IPS-20b (cell line): ENCODE measurements around the gene RNF34.

Experiments used
- H3K27ac ChIP-seq: one replicate; pipeline ENCODE4 v1.5.1; 2013; ENCODE audit warnings: low read length
- H3K27me3 ChIP-seq: 2 replicates; pipeline ENCODE4 v1.6.1; 2013; ENCODE audit warnings: mild to moderate bottlenecking, low read length, inconsistent platforms; ENCODE audit not compliant: insufficient read depth
- H3K36me3 ChIP-seq: 2 replicates; pipeline ENCODE4 v1.6.1; 2013; ENCODE audit warnings: low read depth, mild to moderate bottlenecking, inconsistent platforms, low read length, moderate library complexity; ENCODE audit not compliant: insufficient read depth
- H3K4me1 ChIP-seq: 2 replicates; pipeline ENCODE4 v1.6.1; 2013; ENCODE audit warnings: mild to moderate bottlenecking, control low read depth, inconsistent platforms, low read length, moderate library complexity; ENCODE audit not compliant: insufficient read depth
- H3K4me3 ChIP-seq: 2 replicates; pipeline ENCODE4 v1.5.1; 2013; ENCODE audit warnings: mild to moderate bottlenecking, low read length, inconsistent platforms
- H3K9ac ChIP-seq: 2 replicates; pipeline ENCODE4 v1.6.1; 2013; ENCODE audit warnings: low read depth, mild to moderate bottlenecking, inconsistent platforms, low read length, moderate library complexity
- H3K9me3 ChIP-seq: 2 replicates; pipeline ENCODE4 v1.6.1; 2013; ENCODE audit warnings: mild to moderate bottlenecking, low read depth, low read length, inconsistent platforms; ENCODE audit not compliant: insufficient read depth

The RNF34 gene

DNA sequence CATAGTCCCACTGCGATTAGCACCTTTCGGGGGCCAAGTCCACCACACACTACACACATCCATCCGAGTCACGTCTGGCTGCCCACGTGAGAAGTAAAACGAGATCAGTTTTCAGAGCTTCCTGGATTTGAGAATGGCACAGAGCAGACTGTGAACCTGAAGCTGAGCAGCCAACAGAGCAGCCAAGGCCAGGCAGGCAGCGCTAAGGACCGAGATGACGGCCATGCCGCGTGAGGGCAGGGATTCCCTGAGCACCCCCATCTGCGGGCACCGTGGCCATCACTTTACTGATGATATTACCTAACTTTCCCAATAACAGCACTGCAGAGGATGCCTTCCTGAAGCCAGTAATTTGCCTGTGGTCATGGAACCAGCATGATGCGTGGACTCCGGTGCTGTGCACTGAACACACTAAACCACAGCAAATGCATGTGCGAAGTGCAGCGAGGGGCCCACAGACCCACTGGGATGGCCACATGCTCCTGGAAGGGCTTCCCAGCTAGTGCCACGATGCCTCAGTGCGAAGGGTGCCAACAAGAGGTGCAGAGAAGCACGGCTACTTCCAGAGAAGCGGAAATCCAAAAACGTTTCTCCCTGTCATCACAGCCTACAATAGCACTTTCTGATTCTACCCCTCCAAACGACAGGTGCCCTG is 56.0 kb downstream of the RNF34 start:
- no peaks in the 10 kb centered on the region for H3K27me3 ChIP-seq
- H3K4me3 ChIP-seq: no peak overlapping the region
- H3K9me3 ChIP-seq: no peaks in the 10 kb centered on the region
- H3K36me3 ChIP-seq: peaks cover 27% of the 10 kb centered on the region
- no peaks in the 10 kb centered on the region for H3K4me1 ChIP-seq
- no peak overlapping the region for H3K9ac ChIP-seq
- H3K27ac ChIP-seq: no peak overlapping the region

DNA sequence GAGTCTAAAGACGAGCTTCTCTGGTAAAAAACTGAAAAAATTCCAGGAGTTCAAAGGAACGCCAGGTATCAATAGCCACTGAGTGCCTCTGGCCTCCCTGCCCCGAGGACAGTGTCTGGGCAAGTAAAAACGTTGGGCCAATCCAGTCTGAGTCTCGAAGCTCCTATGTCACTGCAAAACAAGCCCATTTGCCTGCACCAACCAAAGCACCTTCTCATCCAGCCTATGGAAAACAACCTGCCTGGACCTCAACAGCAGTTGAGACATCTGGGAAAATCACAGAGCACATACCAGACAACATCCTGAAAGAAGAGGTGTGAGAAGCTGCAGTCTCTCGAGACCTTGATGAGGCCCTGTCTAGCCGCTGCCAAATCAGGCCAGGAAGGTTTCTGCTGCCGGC is 56.6 kb downstream of the RNF34 start:
- no peak overlapping the region for H3K27ac ChIP-seq
- no peaks in the 10 kb centered on the region for H3K9me3 ChIP-seq
- H3K9ac ChIP-seq: no peak overlapping the region
- H3K4me3 ChIP-seq: no peak overlapping the region
- H3K27me3 ChIP-seq: no peaks in the 10 kb centered on the region
- peaks cover 21% of the 10 kb centered on the region; the same call in 1 of the 2 replicates for H3K36me3 ChIP-seq
- no peaks in the 10 kb centered on the region for H3K4me1 ChIP-seq

DNA sequence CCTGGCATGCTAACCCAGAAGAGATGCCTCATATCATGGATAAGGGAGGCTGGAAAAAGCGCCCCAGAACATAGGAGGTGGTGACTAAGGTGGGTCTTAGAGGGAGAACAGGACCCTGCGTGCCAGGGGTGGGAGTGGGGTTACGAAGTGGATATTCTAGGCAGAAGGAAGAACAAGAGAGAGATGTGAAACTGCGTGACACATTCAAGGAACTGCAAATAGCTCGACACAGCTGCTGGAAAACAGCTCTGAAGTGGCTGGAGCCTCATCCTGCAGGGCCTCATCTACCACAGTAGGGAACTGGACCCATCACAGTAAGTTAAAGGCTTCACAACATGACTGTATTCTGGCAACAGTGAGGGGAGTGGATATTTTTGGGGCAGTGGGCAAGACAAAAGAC is 61.1 kb downstream of the RNF34 start:
- H3K27me3 ChIP-seq: peaks cover 6% of the 10 kb centered on the region; the same call in 1 of the 2 replicates
- H3K27ac ChIP-seq: no peak overlapping the region
- H3K36me3 ChIP-seq: 0 out of 2 replicates have a peak, but pooled peaks cover 3% of the 10 kb centered on the region
- no peaks in the 10 kb centered on the region for H3K9me3 ChIP-seq
- H3K9ac ChIP-seq: no peak overlapping the region
- H3K4me3 ChIP-seq: no peak overlapping the region
- no peaks in the 10 kb centered on the region for H3K4me1 ChIP-seq

GRCh38 chr12:121464331-121464730 is 64.4 kb downstream of the RNF34 start:
- Histone ChIP-seq H3K36me3 (0 out of 2 replicates have a peak, but pooled peaks cover 3% of the 10 kb centered on the region), H3K27ac (no peak overlapping the region), H3K4me3 (no peak overlapping the region), H3K9me3 (no peaks in the 10 kb centered on the region), H3K9ac (no peak overlapping the region), H3K27me3 (peaks cover 9% of the 10 kb centered on the region; the same call in 1 of the 2 replicates), H3K4me1 (peaks cover 2% of the 10 kb centered on the region; the same call in 1 of the 2 replicates)

- peak overlapping the region; percentile 71; the same call in 1 of the 2 replicates for H3K9ac ChIP-seq
- H3K27ac ChIP-seq: no peak overlapping the region
- peaks cover 2% of the 10 kb centered on the region; the same call in 1 of the 2 replicates for H3K4me1 ChIP-seq
These were observed 66.2 kb downstream of the RNF34 start for GRCh38 chr12:121465921-121466793.

GRCh38 chr12:121466794-121467637 is 67.1 kb downstream of the RNF34 start:
- no peaks in the 10 kb centered on the region for H3K36me3 ChIP-seq
- peak overlapping the region; percentile 68; the same call in 1 of the 2 replicates for H3K4me3 ChIP-seq
- H3K9ac ChIP-seq: peak overlapping the region; percentile 67; the same call in 1 of the 2 replicates
- peaks cover 9% of the 10 kb centered on the region; the same call in 1 of the 2 replicates for H3K27me3 ChIP-seq
- peaks cover 2% of the 10 kb centered on the region; the same call in 1 of the 2 replicates for H3K4me1 ChIP-seq
- H3K9me3 ChIP-seq: no peaks in the 10 kb centered on the region
- no peak overlapping the region for H3K27ac ChIP-seq

More at GRCh38 chr12:121465921-121466793, 66.2 kb downstream of the RNF34 start:
- Histone ChIP-seq H3K36me3 (no peaks in the 10 kb centered on the region), H3K4me3 (peak overlapping the region; percentile 77), H3K27me3 (peaks cover 9% of the 10 kb centered on the region; the same call in 1 of the 2 replicates), H3K9me3 (no peaks in the 10 kb centered on the region)

DNA sequence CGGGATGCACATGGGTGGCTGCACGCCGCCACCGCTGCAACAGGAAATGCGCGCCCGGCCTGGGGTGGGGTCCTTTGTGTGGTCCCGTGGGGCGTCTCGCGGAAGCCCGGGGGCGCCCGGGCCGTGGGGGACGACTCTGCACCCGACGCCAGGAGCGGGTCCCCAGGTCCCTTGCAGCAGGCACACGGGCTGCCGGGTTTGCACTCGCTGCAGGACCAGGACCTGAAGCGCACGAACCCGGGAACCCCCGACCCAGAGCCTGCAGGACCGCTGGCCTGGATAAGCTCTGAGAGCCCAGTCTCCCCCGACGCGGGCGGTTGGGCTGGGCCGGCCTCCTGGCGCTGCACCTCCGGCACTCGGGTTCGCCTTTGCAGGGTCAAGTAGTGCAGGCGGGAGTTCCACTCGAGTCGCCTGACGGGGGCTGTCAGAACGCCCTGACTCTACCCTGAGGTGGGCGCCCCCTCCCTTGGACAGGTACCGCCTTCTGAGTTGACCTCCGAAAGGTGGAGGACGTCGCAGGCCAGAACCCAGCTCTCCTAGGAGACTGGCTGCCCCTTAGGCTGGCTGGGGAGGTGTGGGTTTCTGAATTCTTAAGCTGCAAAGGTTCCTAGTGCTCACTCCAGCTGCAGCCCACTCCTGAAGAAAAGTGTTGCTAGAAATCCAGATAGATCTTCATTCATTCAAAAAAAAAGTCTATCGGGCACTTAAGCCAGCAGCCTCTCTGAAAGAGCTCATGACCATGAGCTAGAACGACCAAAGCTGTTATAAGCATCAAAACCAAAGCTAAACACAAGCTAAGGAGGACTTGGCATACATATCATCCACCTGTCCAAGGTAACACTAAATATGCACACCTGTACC is 68.0 kb downstream of the RNF34 start:
- H3K4me3 ChIP-seq: peak overlapping the region; percentile 68
- peak overlapping the region; percentile 67 for H3K9ac ChIP-seq
- no peaks in the 10 kb centered on the region for H3K9me3 ChIP-seq
- peaks cover 2% of the 10 kb centered on the region; the same call in 1 of the 2 replicates for H3K4me1 ChIP-seq
- H3K27me3 ChIP-seq: peaks cover 9% of the 10 kb centered on the region; the same call in 1 of the 2 replicates
- no peak overlapping the region for H3K27ac ChIP-seq
- H3K36me3 ChIP-seq: no peaks in the 10 kb centered on the region

- peaks cover 9% of the 10 kb centered on the region; the same call in 1 of the 2 replicates for H3K27me3 ChIP-seq
- H3K4me3 ChIP-seq: peak overlapping the region; percentile 68
- H3K4me1 ChIP-seq: peaks cover 2% of the 10 kb centered on the region; the same call in 1 of the 2 replicates
- no peak overlapping the region for H3K27ac ChIP-seq
- peak overlapping the region; percentile 67; the same call in 1 of the 2 replicates for H3K9ac ChIP-seq
- no peaks in the 10 kb centered on the region for H3K9me3 ChIP-seq
- H3K36me3 ChIP-seq: no peaks in the 10 kb centered on the region
These were observed 68.5 kb downstream of the RNF34 start for GRCh38 chr12:121468499-121468801.

DNA sequence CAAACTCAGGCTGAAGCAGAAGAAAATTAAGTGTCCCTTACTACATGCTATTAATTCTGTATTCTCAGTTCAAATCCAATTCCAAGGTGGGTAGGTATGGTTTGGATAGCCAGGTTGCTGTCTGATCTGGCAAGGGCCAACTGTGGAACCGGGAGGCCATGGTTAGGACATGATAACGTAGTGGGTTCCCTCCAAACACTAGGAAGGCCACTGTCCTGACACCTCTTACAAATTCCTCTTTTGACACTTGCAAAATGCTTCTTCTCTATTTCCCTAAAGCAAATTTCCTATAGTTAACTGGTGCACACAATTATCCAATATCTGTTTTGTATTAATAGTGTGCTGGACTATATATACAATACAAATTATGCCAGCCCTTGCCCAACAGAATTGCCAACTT is 70.8 kb downstream of the RNF34 start:
- H3K9ac ChIP-seq: no peak overlapping the region
- peaks cover 2% of the 10 kb centered on the region; the same call in 1 of the 2 replicates for H3K4me1 ChIP-seq
- peaks cover 6% of the 10 kb centered on the region; the same call in 1 of the 2 replicates for H3K27me3 ChIP-seq
- no peaks in the 10 kb centered on the region for H3K9me3 ChIP-seq
- no peaks in the 10 kb centered on the region for H3K36me3 ChIP-seq
- no peak overlapping the region for H3K27ac ChIP-seq
- no peak overlapping the region for H3K4me3 ChIP-seq

GRCh38 chr12:121472150-121472905 is 72.4 kb downstream of the RNF34 start:
- Histone ChIP-seq H3K9ac (no peak overlapping the region), H3K9me3 (no peaks in the 10 kb centered on the region), H3K27me3 (no peaks in the 10 kb centered on the region), H3K4me1 (peaks cover 9% of the 10 kb centered on the region; the same call in 1 of the 2 replicates), H3K27ac (no peak overlapping the region), H3K36me3 (no peaks in the 10 kb centered on the region), H3K4me3 (no peak overlapping the region)
